ENCODE measurements around the gene CASK. TPM values are rescaled to one million over a fixed set of nuclear protein-coding genes. Genes with fewer than 3 reads are reported as not detected.

The CASK gene
- total RNA-seq, 1 experiment from 2014 or later: 54.6 TPM

DNA sequence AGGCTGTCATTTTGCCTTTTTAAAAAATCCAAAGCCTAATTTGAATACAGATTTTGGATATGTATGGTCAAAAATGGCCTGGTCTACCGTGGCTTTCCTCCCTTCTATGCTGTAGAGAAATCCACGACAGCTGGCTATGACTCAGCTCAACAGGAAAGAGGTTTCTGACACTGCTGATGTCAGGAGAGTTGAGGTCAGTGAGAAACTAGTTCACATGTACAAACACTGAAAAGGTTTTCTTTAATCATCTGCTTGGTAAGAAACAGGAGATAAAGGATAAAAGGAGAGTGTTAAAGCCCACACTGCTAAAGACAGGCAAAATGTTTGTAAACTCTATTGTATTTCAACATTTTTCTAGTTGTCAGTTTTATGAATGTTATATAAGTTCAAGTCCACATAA is 362.3 kb downstream of the CASK start:
- Mint-ChIP-seq H3K27ac (peak overlapping the region; percentile 76), H3K4me1 (peaks cover 16% of the 10 kb centered on the region), H3K27me3 (ENCODE audit: low read depth) (no peaks in the 10 kb centered on the region), H3K36me3 (no peaks in the 10 kb centered on the region), H3K4me3 (no peak overlapping the region), H3K9me3 (no peaks in the 10 kb centered on the region)
- POLR2A ChIA-PET: no interaction called here
- ATAC-seq (no peak), DNase-seq (ENCODE audit: low spot score) (no peak)
- no peak for TF ChIP-seq CREB1 (CRISPR knock-in tag; IDR thresholded peaks at IDR 0.05)
- TF ChIP-seq, protein P1, sequence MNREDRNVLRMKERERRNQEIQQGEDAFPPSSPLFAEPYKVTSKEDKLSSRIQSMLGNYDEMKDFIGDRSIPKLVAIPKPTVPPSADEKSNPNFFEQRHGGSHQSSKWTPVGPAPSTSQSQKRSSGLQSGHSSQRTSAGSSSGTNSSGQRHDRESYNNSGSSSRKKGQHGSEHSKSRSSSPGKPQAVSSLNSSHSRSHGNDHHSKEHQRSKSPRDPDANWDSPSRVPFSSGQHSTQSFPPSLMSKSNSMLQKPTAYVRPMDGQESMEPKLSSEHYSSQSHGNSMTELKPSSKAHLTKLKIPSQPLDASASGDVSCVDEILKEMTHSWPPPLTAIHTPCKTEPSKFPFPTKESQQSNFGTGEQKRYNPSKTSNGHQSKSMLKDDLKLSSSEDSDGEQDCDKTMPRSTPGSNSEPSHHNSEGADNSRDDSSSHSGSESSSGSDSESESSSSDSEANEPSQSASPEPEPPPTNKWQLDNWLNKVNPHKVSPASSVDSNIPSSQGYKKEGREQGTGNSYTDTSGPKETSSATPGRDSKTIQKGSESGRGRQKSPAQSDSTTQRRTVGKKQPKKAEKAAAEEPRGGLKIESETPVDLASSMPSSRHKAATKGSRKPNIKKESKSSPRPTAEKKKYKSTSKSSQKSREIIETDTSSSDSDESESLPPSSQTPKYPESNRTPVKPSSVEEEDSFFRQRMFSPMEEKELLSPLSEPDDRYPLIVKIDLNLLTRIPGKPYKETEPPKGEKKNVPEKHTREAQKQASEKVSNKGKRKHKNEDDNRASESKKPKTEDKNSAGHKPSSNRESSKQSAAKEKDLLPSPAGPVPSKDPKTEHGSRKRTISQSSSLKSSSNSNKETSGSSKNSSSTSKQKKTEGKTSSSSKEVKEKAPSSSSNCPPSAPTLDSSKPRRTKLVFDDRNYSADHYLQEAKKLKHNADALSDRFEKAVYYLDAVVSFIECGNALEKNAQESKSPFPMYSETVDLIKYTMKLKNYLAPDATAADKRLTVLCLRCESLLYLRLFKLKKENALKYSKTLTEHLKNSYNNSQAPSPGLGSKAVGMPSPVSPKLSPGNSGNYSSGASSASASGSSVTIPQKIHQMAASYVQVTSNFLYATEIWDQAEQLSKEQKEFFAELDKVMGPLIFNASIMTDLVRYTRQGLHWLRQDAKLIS (CRISPR knock-in tag; IDR thresholded peaks at IDR 0.05; ENCODE audit: borderline replicate concordance): no peak
- TF ChIP-seq, protein P2, sequence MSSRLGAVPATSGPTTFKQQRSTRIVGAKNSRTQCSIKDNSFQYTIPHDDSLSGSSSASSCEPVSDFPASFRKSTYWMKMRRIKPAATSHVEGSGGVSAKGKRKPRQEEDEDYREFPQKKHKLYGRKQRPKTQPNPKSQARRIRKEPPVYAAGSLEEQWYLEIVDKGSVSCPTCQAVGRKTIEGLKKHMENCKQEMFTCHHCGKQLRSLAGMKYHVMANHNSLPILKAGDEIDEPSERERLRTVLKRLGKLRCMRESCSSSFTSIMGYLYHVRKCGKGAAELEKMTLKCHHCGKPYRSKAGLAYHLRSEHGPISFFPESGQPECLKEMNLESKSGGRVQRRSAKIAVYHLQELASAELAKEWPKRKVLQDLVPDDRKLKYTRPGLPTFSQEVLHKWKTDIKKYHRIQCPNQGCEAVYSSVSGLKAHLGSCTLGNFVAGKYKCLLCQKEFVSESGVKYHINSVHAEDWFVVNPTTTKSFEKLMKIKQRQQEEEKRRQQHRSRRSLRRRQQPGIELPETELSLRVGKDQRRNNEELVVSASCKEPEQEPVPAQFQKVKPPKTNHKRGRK (CRISPR knock-in tag; IDR thresholded peaks at IDR 0.05; ENCODE audit: borderline replicate concordance): no peak
- TF ChIP-seq, protein P3, sequence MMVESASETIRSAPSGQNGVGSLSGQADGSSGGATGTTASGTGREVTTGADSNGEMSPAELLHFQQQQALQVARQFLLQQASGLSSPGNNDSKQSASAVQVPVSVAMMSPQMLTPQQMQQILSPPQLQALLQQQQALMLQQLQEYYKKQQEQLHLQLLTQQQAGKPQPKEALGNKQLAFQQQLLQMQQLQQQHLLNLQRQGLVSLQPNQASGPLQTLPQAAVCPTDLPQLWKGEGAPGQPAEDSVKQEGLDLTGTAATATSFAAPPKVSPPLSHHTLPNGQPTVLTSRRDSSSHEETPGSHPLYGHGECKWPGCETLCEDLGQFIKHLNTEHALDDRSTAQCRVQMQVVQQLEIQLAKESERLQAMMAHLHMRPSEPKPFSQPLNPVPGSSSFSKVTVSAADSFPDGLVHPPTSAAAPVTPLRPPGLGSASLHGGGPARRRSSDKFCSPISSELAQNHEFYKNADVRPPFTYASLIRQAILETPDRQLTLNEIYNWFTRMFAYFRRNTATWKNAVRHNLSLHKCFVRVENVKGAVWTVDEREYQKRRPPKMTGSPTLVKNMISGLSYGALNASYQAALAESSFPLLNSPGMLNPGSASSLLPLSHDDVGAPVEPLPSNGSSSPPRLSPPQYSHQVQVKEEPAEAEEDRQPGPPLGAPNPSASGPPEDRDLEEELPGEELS (CRISPR knock-in tag; IDR thresholded peaks at IDR 0.05): no peak
- TF ChIP-seq IRF2 (CRISPR knock-in tag; IDR thresholded peaks at IDR 0.05; ENCODE audit: borderline replicate concordance, low read depth): no peak
- TF ChIP-seq, protein P4, sequence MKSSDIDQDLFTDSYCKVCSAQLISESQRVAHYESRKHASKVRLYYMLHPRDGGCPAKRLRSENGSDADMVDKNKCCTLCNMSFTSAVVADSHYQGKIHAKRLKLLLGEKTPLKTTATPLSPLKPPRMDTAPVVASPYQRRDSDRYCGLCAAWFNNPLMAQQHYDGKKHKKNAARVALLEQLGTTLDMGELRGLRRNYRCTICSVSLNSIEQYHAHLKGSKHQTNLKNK (CRISPR knock-in tag; IDR thresholded peaks at IDR 0.05): no peak
- CTCF ChIA-PET: interaction anchor here (1.2 kb wide), 1 partner anchor 199 kb away, joined by 7 read pairs; no protein-coding TSS in a partner anchor

DNA sequence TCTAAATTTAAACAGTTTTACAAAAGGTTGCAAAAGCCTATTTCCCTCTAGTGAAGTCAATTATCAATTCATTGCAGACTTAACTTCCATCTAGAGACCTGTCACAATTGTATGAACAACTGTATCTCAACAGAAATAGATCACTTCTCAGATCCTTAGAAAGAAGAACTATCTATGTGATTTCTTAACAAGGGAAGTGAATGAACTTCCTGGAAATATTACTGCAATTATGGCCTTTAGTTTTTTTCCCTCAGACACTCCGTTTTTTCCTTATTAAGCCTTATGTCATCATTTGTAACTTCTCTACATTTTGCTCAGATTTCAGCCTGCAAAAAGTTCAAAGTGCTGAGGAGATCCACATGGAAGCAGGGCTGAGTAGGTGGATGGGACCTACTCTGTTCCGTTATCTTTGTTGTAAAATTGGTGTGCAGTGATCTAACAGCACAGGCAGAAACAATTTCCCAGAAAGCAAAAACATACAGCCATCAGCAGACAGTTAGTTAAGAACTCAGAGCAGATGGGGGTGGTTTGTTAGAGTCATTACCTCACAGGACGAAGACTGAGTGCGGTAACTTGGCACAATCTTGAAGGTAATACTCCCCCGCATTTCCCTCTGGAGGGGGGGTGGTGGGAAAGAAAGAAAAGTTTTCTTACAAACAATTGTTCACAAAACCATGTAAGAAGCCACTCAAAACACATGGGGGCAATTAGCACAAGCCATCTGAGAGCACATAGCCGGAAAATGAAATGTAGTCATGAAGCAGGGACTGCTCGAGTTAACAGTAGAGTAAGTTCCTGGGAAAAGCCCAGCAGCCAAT is 363.9 kb downstream of the CASK start:
- Mint-ChIP-seq H3K27me3 (ENCODE audit: low read depth) (no peaks in the 10 kb centered on the region), H3K4me3 (no peak overlapping the region), H3K27ac (peak overlapping the region; percentile 48), H3K36me3 (no peaks in the 10 kb centered on the region), H3K9me3 (no peaks in the 10 kb centered on the region), H3K4me1 (peaks cover 12% of the 10 kb centered on the region)
- ChIA-PET POLR2A (no interaction called here), CTCF (no interaction called here)
- DNase-seq (ENCODE audit: low spot score) (no peak), ATAC-seq (no peak)
- TF ChIP-seq GABPB1 (CRISPR knock-in tag; IDR thresholded peaks at IDR 0.05): no peak
- no peak for TF ChIP-seq RORB (CRISPR knock-in tag; IDR thresholded peaks at IDR 0.05)
- no peak for TF ChIP-seq TEAD1 (CRISPR knock-in tag; IDR thresholded peaks at IDR 0.05)
- TF ChIP-seq, protein P5, sequence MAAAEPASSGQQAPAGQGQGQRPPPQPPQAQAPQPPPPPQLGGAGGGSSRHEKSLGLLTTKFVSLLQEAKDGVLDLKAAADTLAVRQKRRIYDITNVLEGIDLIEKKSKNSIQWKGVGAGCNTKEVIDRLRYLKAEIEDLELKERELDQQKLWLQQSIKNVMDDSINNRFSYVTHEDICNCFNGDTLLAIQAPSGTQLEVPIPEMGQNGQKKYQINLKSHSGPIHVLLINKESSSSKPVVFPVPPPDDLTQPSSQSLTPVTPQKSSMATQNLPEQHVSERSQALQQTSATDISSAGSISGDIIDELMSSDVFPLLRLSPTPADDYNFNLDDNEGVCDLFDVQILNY (CRISPR knock-in tag; IDR thresholded peaks at IDR 0.05): no peak
- no peak for TF ChIP-seq ZBTB21 (CRISPR knock-in tag; IDR thresholded peaks at IDR 0.05; ENCODE audit: borderline replicate concordance)
- TF ChIP-seq, protein P6, sequence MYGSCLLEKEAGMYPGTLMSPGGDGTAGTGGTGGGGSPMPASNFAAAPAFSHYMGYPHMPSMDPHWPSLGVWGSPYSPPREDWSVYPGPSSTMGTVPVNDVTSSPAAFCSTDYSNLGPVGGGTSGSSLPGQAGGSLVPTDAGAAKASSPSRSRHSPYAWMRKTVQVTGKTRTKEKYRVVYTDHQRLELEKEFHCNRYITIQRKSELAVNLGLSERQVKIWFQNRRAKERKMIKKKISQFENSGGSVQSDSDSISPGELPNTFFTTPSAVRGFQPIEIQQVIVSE (CRISPR knock-in tag; IDR thresholded peaks at IDR 0.05; ENCODE audit: borderline replicate concordance): no peak
- TF ChIP-seq, protein P7, sequence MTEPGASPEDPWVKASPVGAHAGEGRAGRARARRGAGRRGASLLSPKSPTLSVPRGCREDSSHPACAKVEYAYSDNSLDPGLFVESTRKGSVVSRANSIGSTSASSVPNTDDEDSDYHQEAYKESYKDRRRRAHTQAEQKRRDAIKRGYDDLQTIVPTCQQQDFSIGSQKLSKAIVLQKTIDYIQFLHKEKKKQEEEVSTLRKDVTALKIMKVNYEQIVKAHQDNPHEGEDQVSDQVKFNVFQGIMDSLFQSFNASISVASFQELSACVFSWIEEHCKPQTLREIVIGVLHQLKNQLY (CRISPR knock-in tag; IDR thresholded peaks at IDR 0.05): no peak
- TF ChIP-seq MYBL2 (CRISPR knock-in tag; IDR thresholded peaks at IDR 0.05): no peak
- TF ChIP-seq, protein P8, sequence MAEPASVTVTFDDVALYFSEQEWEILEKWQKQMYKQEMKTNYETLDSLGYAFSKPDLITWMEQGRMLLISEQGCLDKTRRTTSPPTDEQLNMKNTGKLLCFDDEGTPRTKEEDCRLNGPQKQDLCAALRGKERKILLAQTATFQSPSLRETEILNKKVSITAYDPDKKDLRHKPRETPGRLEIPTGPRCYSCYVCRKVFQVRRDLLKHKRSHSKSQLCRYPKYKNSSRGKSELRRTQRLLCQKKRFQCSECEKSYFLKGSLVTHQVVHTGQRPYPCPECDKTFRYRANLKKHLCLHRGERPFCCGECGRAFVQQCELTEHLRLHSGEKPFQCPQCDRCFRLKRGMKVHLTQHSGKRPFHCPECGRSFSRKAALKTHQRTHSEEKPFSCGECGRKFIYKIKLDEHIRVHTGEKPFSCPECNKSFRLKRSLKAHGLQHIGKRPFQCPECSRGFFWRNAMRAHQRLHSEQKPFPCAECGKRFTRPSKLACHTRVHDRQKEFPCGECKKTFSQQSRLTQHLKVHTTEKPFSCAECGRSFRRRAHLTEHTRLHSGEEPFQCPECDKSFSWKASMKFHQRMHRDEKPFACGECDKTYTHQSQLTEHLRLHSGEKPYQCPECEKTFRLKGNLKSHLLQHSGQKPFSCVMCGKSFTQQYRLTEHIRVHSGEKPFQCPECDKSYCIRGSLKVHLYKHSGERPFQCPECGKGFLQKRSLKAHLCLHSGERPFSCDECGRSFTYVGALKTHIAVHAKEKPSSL (CRISPR knock-in tag; conservative IDR thresholded peaks at IDR 0.05): no peak
- TF ChIP-seq, protein P9, sequence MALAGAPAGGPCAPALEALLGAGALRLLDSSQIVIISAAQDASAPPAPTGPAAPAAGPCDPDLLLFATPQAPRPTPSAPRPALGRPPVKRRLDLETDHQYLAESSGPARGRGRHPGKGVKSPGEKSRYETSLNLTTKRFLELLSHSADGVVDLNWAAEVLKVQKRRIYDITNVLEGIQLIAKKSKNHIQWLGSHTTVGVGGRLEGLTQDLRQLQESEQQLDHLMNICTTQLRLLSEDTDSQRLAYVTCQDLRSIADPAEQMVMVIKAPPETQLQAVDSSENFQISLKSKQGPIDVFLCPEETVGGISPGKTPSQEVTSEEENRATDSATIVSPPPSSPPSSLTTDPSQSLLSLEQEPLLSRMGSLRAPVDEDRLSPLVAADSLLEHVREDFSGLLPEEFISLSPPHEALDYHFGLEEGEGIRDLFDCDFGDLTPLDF (CRISPR knock-in tag; IDR thresholded peaks at IDR 0.05): no peak
- TF ChIP-seq FOXK1 (CRISPR knock-in tag; IDR thresholded peaks at IDR 0.05): no peak
- TF ChIP-seq NFATC4 (CRISPR knock-in tag; IDR thresholded peaks at IDR 0.05): no peak
- no peak for TF ChIP-seq KAT7 (CRISPR knock-in tag; IDR thresholded peaks at IDR 0.05; ENCODE audit: borderline replicate concordance)
- TF ChIP-seq HMGA2 (CRISPR knock-in tag; IDR thresholded peaks at IDR 0.05): no peak

All from WTC11 (cell line).